Heart left ventricle (tissue), 13 donors: ENCODE results near the gene VRK1.

Source experiments
- POLR2A ChIP-seq, 2 donors: fragments of 450-650 bp; IDR thresholded peaks; one replicate each; pipeline ENCODE4 v1.6.1; 2017; ENCODE audit warnings: antibody characterized with exemption in 2 of 2, mild to moderate bottlenecking in 2 of 2, moderate library complexity in 2 of 2
- TF ChIP-seq, protein P1 (sequence below), 12 donors: fragments of 200-600 bp; sonication (generic) in 4 of 12; IDR thresholded peaks; one replicate each; pipeline versions ENCODE4 v1.5.0 to v1.8.0; 2018 to 2022; ENCODE audit warnings: antibody characterized with exemption in 12 of 12, mild to moderate bottlenecking in 5 of 12
- donor health status: ischemic (EF 13 %, LVEDD 7.1; RV severe dilation, severe dysfunction).
- donor health status: DM: no; HTN: yes; CAD: no.
- donor health status: DM: no; HTN: no; CAD: no.
- donor health status: ischemic (EF 25% LVEDD 6.9; RV normal size, moderate dysfunction).
- donor health status: ischemic (EF 25% LVEDD 5.7; RV mildly dilated, moderate dysfunction).
- donor health status: ischemic (EF 35%, LVEDD 5.7; RV mildly dilated, moderate dysfunction).
- donor health status: nonischemic (EF 11% LVEDD 7.7; RV severe dilation, severe dysfunction).
- donor health status: DM: yes; HTN: yes; CAD: no.
- donor health status: PGD.
- donor health status: ischemic (EF 29% LVEDD 5.4; RV normal size, mild dysfunction).
- donor health status: nonischemic (EF 23%, LVEDD 6.1; RV moderate dilation, normal function).

DNA sequence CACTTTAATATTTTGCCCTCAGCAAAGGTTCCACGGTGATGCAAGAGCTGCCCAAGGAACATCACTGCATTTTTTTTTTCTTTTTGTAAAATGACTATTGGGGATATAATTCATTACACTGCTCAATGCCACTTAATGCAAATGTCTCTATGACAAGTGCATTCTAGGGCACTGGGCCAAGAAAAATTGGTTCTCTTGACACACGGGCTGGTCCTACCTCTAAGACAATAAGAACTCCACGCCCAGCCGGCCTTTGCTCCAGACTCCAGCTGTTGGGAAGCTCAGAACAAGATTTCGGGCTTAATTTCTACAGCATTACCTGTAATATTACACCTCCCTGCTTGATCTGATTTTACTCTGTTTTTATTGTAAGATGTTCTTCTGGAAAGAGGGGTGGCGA is 48.8 kb upstream of the VRK1 start:
- TF ChIP-seq, protein P1, sequence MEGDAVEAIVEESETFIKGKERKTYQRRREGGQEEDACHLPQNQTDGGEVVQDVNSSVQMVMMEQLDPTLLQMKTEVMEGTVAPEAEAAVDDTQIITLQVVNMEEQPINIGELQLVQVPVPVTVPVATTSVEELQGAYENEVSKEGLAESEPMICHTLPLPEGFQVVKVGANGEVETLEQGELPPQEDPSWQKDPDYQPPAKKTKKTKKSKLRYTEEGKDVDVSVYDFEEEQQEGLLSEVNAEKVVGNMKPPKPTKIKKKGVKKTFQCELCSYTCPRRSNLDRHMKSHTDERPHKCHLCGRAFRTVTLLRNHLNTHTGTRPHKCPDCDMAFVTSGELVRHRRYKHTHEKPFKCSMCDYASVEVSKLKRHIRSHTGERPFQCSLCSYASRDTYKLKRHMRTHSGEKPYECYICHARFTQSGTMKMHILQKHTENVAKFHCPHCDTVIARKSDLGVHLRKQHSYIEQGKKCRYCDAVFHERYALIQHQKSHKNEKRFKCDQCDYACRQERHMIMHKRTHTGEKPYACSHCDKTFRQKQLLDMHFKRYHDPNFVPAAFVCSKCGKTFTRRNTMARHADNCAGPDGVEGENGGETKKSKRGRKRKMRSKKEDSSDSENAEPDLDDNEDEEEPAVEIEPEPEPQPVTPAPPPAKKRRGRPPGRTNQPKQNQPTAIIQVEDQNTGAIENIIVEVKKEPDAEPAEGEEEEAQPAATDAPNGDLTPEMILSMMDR (IDR thresholded peaks at IDR 0.05) = no peak
- TF ChIP-seq POLR2A (IDR thresholded peaks at IDR 0.05) = no peak
